ENCODE measurements around the gene CFAP99.

- TF ChIP-seq YY1 (IDR thresholded peaks at IDR 0.05; ENCODE audit: insufficient read depth, insufficient read length), result no peak
- no peak for TF ChIP-seq SUZ12 (IDR thresholded peaks at IDR 0.05; ENCODE audit: extremely low read depth, insufficient read depth, insufficient read length)
Measured at GRCh38 chr4:2421928-2422327, 3.2 kb downstream of the CFAP99 start.

Measured in NT2/D1 (cell line).